Measurements from ENCODE around the gene TOPBP1. TPM values are rescaled to one million over a fixed set of nuclear protein-coding genes. Genes with fewer than 3 reads are reported as not detected.
"Not testable (repeated sequence)": the region's sequence is repeated elsewhere in the genome, so short reads cannot be mapped to it uniquely, and the experiment has no call there.

The TOPBP1 gene
- total RNA-seq, 1 donor from 2014 or later, result 10.4 TPM

- intact Hi-C loops (cut with micrococcal nuclease), result no loop called here
- DNase-seq, result no peak
- Histone ChIP-seq H3K27me3 (ENCODE audit: low read depth) (no peaks in the 10 kb centered on the region), H3K27ac (replicated peaks) (no peak overlapping the region), H3K4me1 (no peaks in the 10 kb centered on the region), H3K36me3 (no peaks in the 10 kb centered on the region), H3K4me3 (no peak overlapping the region), H3K9me3 (replicated peaks) (peaks cover 12% of the 10 kb centered on the region)
- no peak for TF ChIP-seq CTCF (IDR thresholded peaks at IDR 0.05; ENCODE audit: borderline replicate concordance)
Observed at GRCh38 chr3:133561679-133562078, 100.1 kb downstream of the TOPBP1 start.

- H3K4me3 ChIP-seq; H3K36me3 ChIP-seq; H3K27ac ChIP-seq (replicated peaks); H3K9me3 ChIP-seq (replicated peaks); intact Hi-C loops (cut with micrococcal nuclease); DNase-seq; H3K27me3 ChIP-seq (ENCODE audit: low read depth): not testable (repeated sequence)
- peaks cover 16% of the 10 kb centered on the region for H3K4me1 ChIP-seq
Observed at GRCh38 chr3:133551589-133551988, 110.2 kb downstream of the TOPBP1 start.

Other genes with a start within 250 kb of the TOPBP1 start
- gene CDV3, start 88.3 kb downstream of the TOPBP1 start, total RNA-seq, result 134 TPM
- 1.3 TPM for gene TF, start 84.5 kb upstream of the TOPBP1 start, total RNA-seq
- gene SRPRB, start 143.9 kb upstream of the TOPBP1 start, total RNA-seq, result 26.0 TPM
- gene RAB6B, start 233.9 kb upstream of the TOPBP1 start, total RNA-seq, result 59.1 TPM